Endodermal cell (in vitro differentiated cells): ENCODE measurements around the gene NOTCH4. TPM values are rescaled to one million over a fixed set of nuclear protein-coding genes. Genes with fewer than 3 reads are reported as not detected.
A peak's percentile ranks its signal among the peaks of the same experiment; 100 is the strongest.

Experiments
- DNase-seq: peaks from one replicate; pipeline ENCODE4 v3.0.0-alpha.2; 2017
- H3K27ac ChIP-seq: 2 replicates; pipeline ENCODE4 v1.5.1; 2013; ENCODE audit warnings: mild to moderate bottlenecking, low read depth, low read length, moderate library complexity
- H3K27me3 ChIP-seq: 2 replicates; pipeline ENCODE4 v1.6.1; 2013; ENCODE audit warnings: mild to moderate bottlenecking, low read length, moderate library complexity; ENCODE audit not compliant: insufficient read depth, control insufficient read depth, poor library complexity, severe bottlenecking
- H3K36me3 ChIP-seq: 2 replicates; pipeline ENCODE4 v1.7.0; 2013; ENCODE audit warnings: mild to moderate bottlenecking, low read length, moderate library complexity; ENCODE audit not compliant: control insufficient read depth, insufficient read depth
- H3K4me1 ChIP-seq: one replicate; pipeline ENCODE4 v1.7.0; 2013; ENCODE audit warnings: low read length; ENCODE audit not compliant: control insufficient read depth, insufficient read depth
- H3K4me3 ChIP-seq: 2 replicates; pipeline ENCODE4 v1.5.1; 2013; ENCODE audit warnings: mild to moderate bottlenecking, low read length, moderate library complexity
- H3K9ac ChIP-seq: 2 replicates; pipeline ENCODE4 v1.6.1; 2013; ENCODE audit warnings: mild to moderate bottlenecking, low read length, moderate library complexity; ENCODE audit not compliant: poor library complexity, severe bottlenecking; ENCODE audit errors: extremely low read depth
- H3K9me3 ChIP-seq: 2 replicates; pipeline ENCODE4 v1.6.1; 2013; ENCODE audit warnings: mild to moderate bottlenecking, low read length, moderate library complexity; ENCODE audit not compliant: control insufficient read depth
- H3K27ac Mint-ChIP-seq: 2 replicates; pipeline ENCODE4 v1.8.0; 2020; ENCODE audit warnings: mixed read lengths
- H3K27me3 Mint-ChIP-seq: 2 replicates; pipeline ENCODE4 v1.8.0; 2021; ENCODE audit warnings: mild to moderate bottlenecking, mixed read lengths; ENCODE audit not compliant: insufficient read depth
- H3K36me3 Mint-ChIP-seq: 2 replicates; pipeline ENCODE4 v1.8.0; 2020; ENCODE audit warnings: low read depth, mixed read lengths
- H3K4me1 Mint-ChIP-seq: 2 replicates; pipeline ENCODE4 v1.8.0; 2020; ENCODE audit warnings: mixed read lengths
- H3K4me3 Mint-ChIP-seq: 2 replicates; pipeline ENCODE4 v1.8.0; 2020; ENCODE audit warnings: mild to moderate bottlenecking, moderate library complexity, mixed read lengths
- H3K9me3 Mint-ChIP-seq: 2 replicates; pipeline ENCODE4 v1.8.0; 2020; ENCODE audit warnings: mild to moderate bottlenecking, mixed read lengths
- WGBS, 2 experiments: methylation state at CpG; one replicate each; pipeline versions ENCODE4 v1.1.5 to v1.1.7; 2013; ENCODE audit warnings: missing lambda C conversion rate in 2 of 2, mixed read lengths in 1 of 2; ENCODE audit not compliant: insufficient coverage in 1 of 2, insufficient read length in 1 of 2; 5-methylcytosine and 5-hydroxymethylcytosine counted together
- total RNA-seq, 2 donors: library from RNA; stranded (reverse); fragmentation: NEBNext Ultra II Directional in 1 of 2; extraction: Animal tissue kit (Norgen Biotek cat#: 25700) in 1 of 2; gene quantifications; 2 replicates in 1 of 2; 3 replicates in 1 of 2; pipeline ENCODE4 v1.2.1, GENCODE V29; 2021
- TF ChIP-seq, protein P1 (sequence below): fragments of 200-600 bp; sonication (generic); conservative IDR thresholded peaks from 2 replicates; pipeline ENCODE4 v1.5.0; 2021; ENCODE audit warnings: antibody characterized with exemption, mild to moderate bottlenecking

Gene NOTCH4
- total RNA-seq, 2 donors from 2014 or later = 2.1 to 2.5 TPM

DNA sequence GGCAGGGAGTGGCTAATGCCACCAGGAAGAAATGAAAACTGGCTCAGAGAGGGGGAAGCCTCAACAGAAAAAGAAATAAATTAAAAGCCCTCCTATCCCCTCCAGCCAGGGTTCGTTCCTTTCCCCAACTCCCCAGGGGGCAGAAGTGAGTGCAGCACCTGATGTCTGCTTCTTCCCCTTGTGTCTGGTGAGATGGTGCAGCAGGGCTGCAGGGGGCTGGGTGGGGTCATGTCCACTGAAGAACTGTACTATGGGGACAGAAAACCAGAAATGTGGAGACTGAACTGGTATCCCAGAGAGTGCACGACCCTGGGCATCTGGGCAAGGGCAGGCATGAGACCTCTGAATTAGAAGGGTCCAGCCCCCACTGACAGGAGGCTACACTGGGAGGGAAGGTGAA is 55.5 kb downstream of the NOTCH4 start:
- DNase-seq = no peak
- H3K4me3 Mint-ChIP-seq = peak overlapping the region; percentile 40
- Histone ChIP-seq H3K9ac (no peak overlapping the region), H3K36me3 (peaks cover 66% of the 10 kb centered on the region), H3K27me3 (no peaks in the 10 kb centered on the region), H3K4me3 (peak overlapping the region; percentile 21), H3K9me3 (no peaks in the 10 kb centered on the region), H3K4me1 (peaks cover 26% of the 10 kb centered on the region), H3K27ac (peak overlapping the region; percentile 33)
- peaks cover 52% of the 10 kb centered on the region for H3K4me1 Mint-ChIP-seq
- no peaks in the 10 kb centered on the region for H3K9me3 Mint-ChIP-seq
- peaks cover 68% of the 10 kb centered on the region for H3K36me3 Mint-ChIP-seq
- H3K27ac Mint-ChIP-seq = peak overlapping the region; percentile 96
- 71 to 100% methylated on average over 1 to 2 of the region's 2 CpGs for WGBS, 2 experiments
- TF ChIP-seq, protein P1, sequence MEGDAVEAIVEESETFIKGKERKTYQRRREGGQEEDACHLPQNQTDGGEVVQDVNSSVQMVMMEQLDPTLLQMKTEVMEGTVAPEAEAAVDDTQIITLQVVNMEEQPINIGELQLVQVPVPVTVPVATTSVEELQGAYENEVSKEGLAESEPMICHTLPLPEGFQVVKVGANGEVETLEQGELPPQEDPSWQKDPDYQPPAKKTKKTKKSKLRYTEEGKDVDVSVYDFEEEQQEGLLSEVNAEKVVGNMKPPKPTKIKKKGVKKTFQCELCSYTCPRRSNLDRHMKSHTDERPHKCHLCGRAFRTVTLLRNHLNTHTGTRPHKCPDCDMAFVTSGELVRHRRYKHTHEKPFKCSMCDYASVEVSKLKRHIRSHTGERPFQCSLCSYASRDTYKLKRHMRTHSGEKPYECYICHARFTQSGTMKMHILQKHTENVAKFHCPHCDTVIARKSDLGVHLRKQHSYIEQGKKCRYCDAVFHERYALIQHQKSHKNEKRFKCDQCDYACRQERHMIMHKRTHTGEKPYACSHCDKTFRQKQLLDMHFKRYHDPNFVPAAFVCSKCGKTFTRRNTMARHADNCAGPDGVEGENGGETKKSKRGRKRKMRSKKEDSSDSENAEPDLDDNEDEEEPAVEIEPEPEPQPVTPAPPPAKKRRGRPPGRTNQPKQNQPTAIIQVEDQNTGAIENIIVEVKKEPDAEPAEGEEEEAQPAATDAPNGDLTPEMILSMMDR = no peak
- H3K27me3 Mint-ChIP-seq = no peaks in the 10 kb centered on the region

DNA sequence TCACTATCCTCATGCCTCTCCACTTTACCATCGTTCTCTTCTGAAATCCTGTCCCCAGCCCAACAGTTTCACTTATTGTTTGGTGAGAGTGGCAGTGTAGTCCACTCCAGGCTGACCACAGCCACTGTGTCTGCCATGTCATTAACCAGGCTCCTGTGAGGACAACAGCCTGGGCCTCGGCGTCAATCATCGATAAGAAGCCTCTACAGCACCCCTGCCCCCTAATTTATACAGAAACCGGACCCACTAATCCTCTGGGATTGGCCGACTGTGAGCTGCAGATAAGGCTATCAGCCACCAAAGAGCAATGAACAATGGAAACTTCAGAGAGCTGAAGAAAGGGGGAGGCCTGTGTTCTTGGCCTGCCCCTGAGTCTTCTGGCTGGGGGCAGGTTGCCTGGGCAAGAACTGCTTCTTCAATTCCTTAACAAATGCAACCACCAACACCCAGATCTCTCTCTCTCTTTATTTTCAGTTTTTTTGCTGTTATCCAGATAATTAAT is 56.1 kb downstream of the NOTCH4 start:
- no peak overlapping the region for H3K9ac ChIP-seq
- peak; percentile 72 for DNase-seq
- no peaks in the 10 kb centered on the region for H3K9me3 Mint-ChIP-seq
- peak overlapping the region; percentile 21 for H3K4me3 ChIP-seq
- peak overlapping the region; percentile 40 for H3K4me3 Mint-ChIP-seq
- peaks cover 26% of the 10 kb centered on the region for H3K4me1 ChIP-seq
- 63 to 80% methylated on average over 2 to 6 of the region's 6 CpGs for WGBS, 2 experiments
- no peaks in the 10 kb centered on the region for H3K27me3 Mint-ChIP-seq
- H3K4me1 Mint-ChIP-seq = peaks cover 48% of the 10 kb centered on the region
- peak overlapping the region; percentile 50 for H3K27ac ChIP-seq
- TF ChIP-seq, protein P1 = no peak
- H3K27ac Mint-ChIP-seq = peak overlapping the region; percentile 96
- H3K36me3 ChIP-seq = peaks cover 71% of the 10 kb centered on the region
- H3K36me3 Mint-ChIP-seq = peaks cover 72% of the 10 kb centered on the region
- H3K27me3 ChIP-seq = no peaks in the 10 kb centered on the region
- no peaks in the 10 kb centered on the region for H3K9me3 ChIP-seq

DNA sequence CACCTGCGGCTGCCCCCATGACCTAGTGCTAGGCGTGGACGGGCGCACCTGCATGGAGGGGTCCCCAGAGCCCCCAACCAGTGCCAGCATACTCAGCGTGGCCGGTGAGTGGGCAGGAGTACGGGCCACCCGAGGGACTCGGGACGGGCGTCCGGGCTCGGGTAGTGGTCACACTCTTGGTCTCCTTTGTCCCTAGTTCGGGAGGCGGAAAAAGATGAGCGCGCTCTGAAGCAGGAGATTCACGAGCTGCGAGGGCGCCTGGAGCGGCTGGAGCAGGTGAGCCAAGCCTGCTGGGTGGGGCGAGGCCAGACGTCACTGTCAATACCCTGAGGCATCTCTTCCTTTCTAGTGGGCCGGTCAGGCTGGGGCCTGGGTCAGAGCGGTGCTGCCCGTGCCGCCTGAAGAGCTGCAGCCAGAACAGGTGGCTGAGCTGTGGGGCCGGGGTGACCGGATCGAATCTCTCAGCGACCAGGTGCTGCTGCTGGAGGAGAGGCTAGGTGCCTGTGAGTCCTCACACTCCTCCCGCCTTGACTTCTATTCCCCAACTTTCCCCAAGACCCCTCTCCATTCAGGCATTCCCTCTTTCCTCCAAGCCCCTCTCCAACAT is 56.6 kb downstream of the NOTCH4 start:
- H3K36me3 Mint-ChIP-seq = peaks cover 77% of the 10 kb centered on the region
- peak overlapping the region; percentile 50 for H3K27ac ChIP-seq
- H3K9ac ChIP-seq = no peak overlapping the region
- TF ChIP-seq, protein P1 = no peak
- peaks cover 26% of the 10 kb centered on the region for H3K4me1 ChIP-seq
- no peaks in the 10 kb centered on the region for H3K27me3 Mint-ChIP-seq
- H3K9me3 Mint-ChIP-seq = no peaks in the 10 kb centered on the region
- H3K4me3 ChIP-seq = no peak overlapping the region
- no peaks in the 10 kb centered on the region for H3K9me3 ChIP-seq
- peak overlapping the region; percentile 96 for H3K27ac Mint-ChIP-seq
- DNase-seq = no peak
- H3K4me3 Mint-ChIP-seq = peak overlapping the region; percentile 40
- peaks cover 45% of the 10 kb centered on the region for H3K4me1 Mint-ChIP-seq
- H3K36me3 ChIP-seq = peaks cover 75% of the 10 kb centered on the region
- H3K27me3 ChIP-seq = no peaks in the 10 kb centered on the region
- 94 to 96% methylated on average over 29 to 32 of the region's 32 CpGs for WGBS, 2 experiments
